ENCODE measurements around the gene SUSD1. TPM values are rescaled to one million over a fixed set of nuclear protein-coding genes. Genes with fewer than 3 reads are reported as not detected.
A peak's percentile ranks its signal among the peaks of the same experiment; 100 is the strongest.

SUSD1 gene
- total and polyA plus RNA-seq, 4 experiments from 2014 or later = 3.6 to 8.4 (median 5.8) TPM

- Histone ChIP-seq H3K27me3 (ENCODE audit: insufficient read depth, low read length) (no peaks in the 10 kb centered on the region), H3K36me3 (ENCODE audit: insufficient read depth, low read length) (no peaks in the 10 kb centered on the region), H3K4me3 (ENCODE audit: low read length in 2 of 2) (no peak overlapping the region), H3K9me3 (ENCODE audit: control insufficient read depth in 1 of 2, low read length in 2 of 2) (no peaks in the 10 kb centered on the region), H3K27ac (ENCODE audit: low read depth, low read length) (no peak overlapping the region), H3K4me1 (ENCODE audit: insufficient read depth, low read length) (peaks cover 7% of the 10 kb centered on the region)
- Mint-ChIP-seq H3K36me3 (no peaks in the 10 kb centered on the region), H3K4me1 (peaks cover 6 to 17% (median 11%) of the 10 kb centered on the region in 4 donors), H3K27me3 (no peaks in the 10 kb centered on the region), H3K27ac (no peak overlapping the region), H3K4me3 (no peak overlapping the region), H3K9me3 (peaks cover 0 to 2% (median 0%) of the 10 kb centered on the region in 8 donors)
- DNase-seq = no peak
- ChIA-PET POLR2A (ENCODE audit: partially characterized antibody) (interaction anchor here (1.0 kb wide), 1 partner anchor 9 kb away, joined by 4 read pairs; no protein-coding TSS in a partner anchor), CTCF (ENCODE audit: partially characterized antibody) (interaction anchor here (2.4 kb wide), 1 partner anchor 64 kb away, joined by 8 read pairs; no protein-coding TSS in a partner anchor)
- intact Hi-C loops (cut with micrococcal nuclease) = no loop called here
These were observed 164.0 kb downstream of the SUSD1 start for GRCh38 chr9:112011051-112011620.

- CTCF ChIA-PET (ENCODE audit: partially characterized antibody) = interaction anchor here (2.4 kb wide), 1 partner anchor 64 kb away, joined by 8 read pairs; no protein-coding TSS in a partner anchor
- intact Hi-C loops (cut with micrococcal nuclease) = no loop called here
- Histone ChIP-seq H3K27me3 (ENCODE audit: insufficient read depth, low read length) (no peaks in the 10 kb centered on the region), H3K4me3 (ENCODE audit: low read length in 2 of 2) (no peak overlapping the region), H3K9me3 (ENCODE audit: control insufficient read depth in 1 of 2, low read length in 2 of 2) (no peaks in the 10 kb centered on the region), H3K36me3 (ENCODE audit: insufficient read depth, low read length) (no peaks in the 10 kb centered on the region), H3K4me1 (ENCODE audit: insufficient read depth, low read length) (peaks cover 7% of the 10 kb centered on the region), H3K27ac (ENCODE audit: low read depth, low read length) (no peak overlapping the region)
- DNase-seq = no peak
- Mint-ChIP-seq H3K4me3 (no peak overlapping the region), H3K4me1 (peaks cover 6 to 17% (median 11%) of the 10 kb centered on the region in 4 donors), H3K27ac (no peak overlapping the region), H3K9me3 (peaks cover 0 to 2% (median 0%) of the 10 kb centered on the region in 8 donors), H3K27me3 (no peaks in the 10 kb centered on the region), H3K36me3 (no peaks in the 10 kb centered on the region)
- POLR2A ChIA-PET (ENCODE audit: partially characterized antibody) = interaction anchor here (0.6 kb wide), 1 partner anchor 237 kb away, joined by 5 read pairs; no protein-coding TSS in a partner anchor
These were observed 164.6 kb downstream of the SUSD1 start for GRCh38 chr9:112010537-112010936.

- peaks cover 0 to 2% (median 0%) of the 10 kb centered on the region in 8 donors for H3K9me3 Mint-ChIP-seq
- Histone ChIP-seq H3K4me1 (ENCODE audit: insufficient read depth, low read length) (peaks cover 10% of the 10 kb centered on the region), H3K27me3 (ENCODE audit: insufficient read depth, low read length) (no peaks in the 10 kb centered on the region), H3K4me3 (ENCODE audit: low read length in 2 of 2) (no peak overlapping the region), H3K27ac (ENCODE audit: low read depth, low read length) (no peak overlapping the region), H3K36me3 (ENCODE audit: insufficient read depth, low read length) (no peaks in the 10 kb centered on the region), H3K9me3 (ENCODE audit: control insufficient read depth in 1 of 2, low read length in 2 of 2) (no peaks in the 10 kb centered on the region)
- intact Hi-C loops (cut with micrococcal nuclease) = no loop called here
- ChIA-PET POLR2A (ENCODE audit: partially characterized antibody) (interaction anchor here (0.6 kb wide), 1 partner anchor 238 kb away, joined by 5 read pairs; no protein-coding TSS in a partner anchor), CTCF (ENCODE audit: partially characterized antibody) (no interaction called here)
- no peaks in the 10 kb centered on the region for H3K36me3 Mint-ChIP-seq
- no peaks in the 10 kb centered on the region for H3K27me3 Mint-ChIP-seq
- no peak overlapping the region for H3K27ac Mint-ChIP-seq
- peaks cover 9 to 18% (median 15%) of the 10 kb centered on the region in 4 donors for H3K4me1 Mint-ChIP-seq
- no peak overlapping the region for H3K4me3 Mint-ChIP-seq
- DNase-seq = no peak
These were observed 165.4 kb downstream of the SUSD1 start for GRCh38 chr9:112009656-112010055.

- peaks cover 30% of the 10 kb centered on the region for H3K4me1 ChIP-seq (ENCODE audit: insufficient read depth, low read length)
- Mint-ChIP-seq H3K27ac (peak overlapping the region in 2 of 7 donors; percentile 22 to 52), H3K9me3 (peaks cover 0 to 2% (median 0%) of the 10 kb centered on the region in 8 donors), H3K4me3 (no peak overlapping the region), H3K36me3 (no peaks in the 10 kb centered on the region), H3K27me3 (no peaks in the 10 kb centered on the region), H3K4me1 (peaks cover 17 to 31% (median 24%) of the 10 kb centered on the region in 4 donors)
- no peak overlapping the region for H3K27ac ChIP-seq (ENCODE audit: low read depth, low read length)
- no peaks in the 10 kb centered on the region for H3K36me3 ChIP-seq (ENCODE audit: insufficient read depth, low read length)
- CTCF ChIA-PET (ENCODE audit: partially characterized antibody) = interaction anchor here (1.3 kb wide), 1 partner anchor 71 kb away, joined by 3 read pairs; no protein-coding TSS in a partner anchor
- H3K9me3 ChIP-seq (ENCODE audit: control insufficient read depth in 1 of 2, low read length in 2 of 2) = no peaks in the 10 kb centered on the region
- POLR2A ChIA-PET (ENCODE audit: partially characterized antibody) = interaction anchor here (0.6 to 1.2 kb wide), 2 partner anchors 20 to 1267 kb away, joined by 3 read pairs; no protein-coding TSS in a partner anchor
- no peak overlapping the region for H3K4me3 ChIP-seq (ENCODE audit: low read length in 2 of 2)
- no peaks in the 10 kb centered on the region for H3K27me3 ChIP-seq (ENCODE audit: insufficient read depth, low read length)
- intact Hi-C loops (cut with micrococcal nuclease) = no loop called here
- DNase-seq = no peak
These were observed 167.4 kb downstream of the SUSD1 start for GRCh38 chr9:112007575-112008240.

GRCh38 chr9:112006361-112007020, 168.6 kb downstream of the SUSD1 start:
- intact Hi-C loops (cut with micrococcal nuclease) = no loop called here
- H3K4me3 Mint-ChIP-seq = no peak overlapping the region
- H3K9me3 ChIP-seq (ENCODE audit: control insufficient read depth in 1 of 2, low read length in 2 of 2) = no peaks in the 10 kb centered on the region
- peak overlapping the region in 1 of 7 donors; percentile 18 for H3K27ac Mint-ChIP-seq
- H3K27me3 Mint-ChIP-seq = no peaks in the 10 kb centered on the region
- no peak overlapping the region for H3K4me3 ChIP-seq (ENCODE audit: low read length in 2 of 2)
- H3K27me3 ChIP-seq (ENCODE audit: insufficient read depth, low read length) = no peaks in the 10 kb centered on the region
- DNase-seq = no peak
- peaks cover 41% of the 10 kb centered on the region for H3K4me1 ChIP-seq (ENCODE audit: insufficient read depth, low read length)
- peaks cover 0 to 2% (median 0%) of the 10 kb centered on the region in 8 donors for H3K9me3 Mint-ChIP-seq
- H3K4me1 Mint-ChIP-seq = peaks cover 20 to 40% (median 33%) of the 10 kb centered on the region in 4 donors
- POLR2A ChIA-PET (ENCODE audit: partially characterized antibody) = no interaction called here
- no peak overlapping the region for H3K27ac ChIP-seq (ENCODE audit: low read depth, low read length)
- H3K36me3 ChIP-seq (ENCODE audit: insufficient read depth, low read length) = no peaks in the 10 kb centered on the region
- H3K36me3 Mint-ChIP-seq = no peaks in the 10 kb centered on the region
- CTCF ChIA-PET (ENCODE audit: partially characterized antibody) = no interaction called here

GRCh38 chr9:112005939-112006338, 169.2 kb downstream of the SUSD1 start:
- POLR2A ChIA-PET (ENCODE audit: partially characterized antibody) = no interaction called here
- Histone ChIP-seq H3K27ac (ENCODE audit: low read depth, low read length) (no peak overlapping the region), H3K4me3 (ENCODE audit: low read length in 2 of 2) (no peak overlapping the region), H3K4me1 (ENCODE audit: insufficient read depth, low read length) (peaks cover 41% of the 10 kb centered on the region), H3K36me3 (ENCODE audit: insufficient read depth, low read length) (no peaks in the 10 kb centered on the region), H3K27me3 (ENCODE audit: insufficient read depth, low read length) (no peaks in the 10 kb centered on the region), H3K9me3 (ENCODE audit: control insufficient read depth in 1 of 2, low read length in 2 of 2) (no peaks in the 10 kb centered on the region)
- CTCF ChIA-PET (ENCODE audit: partially characterized antibody) = no interaction called here
- Mint-ChIP-seq H3K4me1 (peaks cover 20 to 41% (median 35%) of the 10 kb centered on the region in 4 donors), H3K4me3 (no peak overlapping the region), H3K36me3 (no peaks in the 10 kb centered on the region), H3K27ac (no peak overlapping the region), H3K9me3 (peaks cover 0 to 2% (median 0%) of the 10 kb centered on the region in 8 donors), H3K27me3 (no peaks in the 10 kb centered on the region)
- no peak for DNase-seq
- intact Hi-C loops (cut with micrococcal nuclease) = no loop called here

- ChIA-PET CTCF (ENCODE audit: partially characterized antibody) (interaction anchor here (1.5 kb wide), 1 partner anchor 13 kb away, joined by 3 read pairs; no protein-coding TSS in a partner anchor), POLR2A (ENCODE audit: partially characterized antibody) (interaction anchor here (0.7 to 2.1 kb wide), 7 partner anchors 10 to 107 kb away, joined by 3 to 34 read pairs (median 4); partner anchors contain the start of gene UGCG)
- no peak for DNase-seq
- Mint-ChIP-seq H3K36me3 (no peaks in the 10 kb centered on the region), H3K4me3 (no peak overlapping the region), H3K4me1 (peaks cover 20 to 46% (median 36%) of the 10 kb centered on the region in 4 donors), H3K27ac (peak overlapping the region in 1 of 7 donors; percentile 17), H3K9me3 (peaks cover 0 to 2% (median 0%) of the 10 kb centered on the region in 8 donors), H3K27me3 (no peaks in the 10 kb centered on the region)
- intact Hi-C loops (cut with micrococcal nuclease) = loop anchor here (2.0 to 5.0 kb wide), 3 partner anchors 33 to 106 kb away; partner anchors contain the start of gene UGCG
- H3K27me3 ChIP-seq (ENCODE audit: insufficient read depth, low read length) = no peaks in the 10 kb centered on the region
- no peaks in the 10 kb centered on the region for H3K9me3 ChIP-seq (ENCODE audit: control insufficient read depth in 1 of 2, low read length in 2 of 2)
- no peak overlapping the region for H3K4me3 ChIP-seq (ENCODE audit: low read length in 2 of 2)
- H3K36me3 ChIP-seq (ENCODE audit: insufficient read depth, low read length) = no peaks in the 10 kb centered on the region
- H3K4me1 ChIP-seq (ENCODE audit: insufficient read depth, low read length) = peaks cover 41% of the 10 kb centered on the region
- no peak overlapping the region for H3K27ac ChIP-seq (ENCODE audit: low read depth, low read length)
These were observed 171.6 kb downstream of the SUSD1 start for GRCh38 chr9:112003538-112003937.

Data from CD4-positive, alpha-beta memory T cell (primary cell).